Ammon's horn (tissue), 1 donor: ENCODE results near the gene ZNF521.

Source experiments
- DNase-seq: peaks from one replicate; pipeline ENCODE4 v3.0.0-alpha.2; 2016; ENCODE audit warnings: low spot score

Gene ZNF521

GRCh38 chr18:25075783-25076182, 276.2 kb downstream of the ZNF521 start:
- no peak for DNase-seq

GRCh38 chr18:25075331-25075730, 276.6 kb downstream of the ZNF521 start:
- no peak for DNase-seq

GRCh38 chr18:25074925-25075324, 277.0 kb downstream of the ZNF521 start:
- DNase-seq = no peak

GRCh38 chr18:25072205-25072604, 279.8 kb downstream of the ZNF521 start:
- DNase-seq = no peak

GRCh38 chr18:25067275-25068025, 284.5 kb downstream of the ZNF521 start:
- DNase-seq = no peak

- DNase-seq = no peak
Measured at GRCh38 chr18:25066516-25066915, 285.4 kb downstream of the ZNF521 start.

- no peak for DNase-seq
Measured at GRCh38 chr18:25062720-25063119, 289.2 kb downstream of the ZNF521 start.

- DNase-seq = no peak
Measured at GRCh38 chr18:25061395-25061794, 290.6 kb downstream of the ZNF521 start.

GRCh38 chr18:25058521-25058920, 293.4 kb downstream of the ZNF521 start:
- DNase-seq = peak; percentile 40

- DNase-seq = no peak
Measured at GRCh38 chr18:25057491-25058050, 294.4 kb downstream of the ZNF521 start.

GRCh38 chr18:25056429-25056828, 295.5 kb downstream of the ZNF521 start:
- peak; percentile 29 for DNase-seq

- no peak for DNase-seq
Measured at GRCh38 chr18:25055076-25055475, 296.9 kb downstream of the ZNF521 start.

- DNase-seq = no peak
Measured at GRCh38 chr18:25053466-25053865, 298.5 kb downstream of the ZNF521 start.

GRCh38 chr18:25052511-25052921, 299.4 kb downstream of the ZNF521 start:
- DNase-seq = no peak

GRCh38 chr18:25050605-25051004, 301.4 kb downstream of the ZNF521 start:
- no peak for DNase-seq

- no peak for DNase-seq
Measured at GRCh38 chr18:25047983-25048382, 304.0 kb downstream of the ZNF521 start.

GRCh38 chr18:25047421-25047820, 304.5 kb downstream of the ZNF521 start:
- DNase-seq = no peak

- DNase-seq = no peak
Measured at GRCh38 chr18:25044694-25045093, 307.3 kb downstream of the ZNF521 start.

- DNase-seq = no peak
Measured at GRCh38 chr18:25043104-25043503, 308.9 kb downstream of the ZNF521 start.

GRCh38 chr18:25042641-25043051, 309.3 kb downstream of the ZNF521 start:
- no peak for DNase-seq

GRCh38 chr18:25039781-25040180, 312.2 kb downstream of the ZNF521 start:
- no peak for DNase-seq

- no peak for DNase-seq
Measured at GRCh38 chr18:25038261-25038660, 313.7 kb downstream of the ZNF521 start.

GRCh38 chr18:25033747-25034471, 318.1 kb downstream of the ZNF521 start:
- no peak for DNase-seq
